Mesenchymal stem cell (in vitro differentiated cells and primary cell): ENCODE data around the gene MBD3.
A peak's percentile ranks its signal among the peaks of the same experiment; 100 is the strongest.

Experiments used
- DNase-seq: peaks from one replicate; pipeline ENCODE4 v3.0.0-alpha.2; 2013
- H2AFZ ChIP-seq: one replicate; pipeline ENCODE4 v1.6.1; 2013; ENCODE audit warnings: low read depth, mild to moderate bottlenecking, control low read depth, inconsistent platforms, low read length, moderate library complexity
- H2AK5ac ChIP-seq: 2 replicates; pipeline ENCODE4 v1.6.1; 2013; ENCODE audit warnings: low read length, moderate library complexity, mild to moderate bottlenecking, inconsistent platforms; ENCODE audit not compliant: severe bottlenecking
- H2BK120ac ChIP-seq: one replicate; pipeline ENCODE4 v1.6.1; 2013; ENCODE audit warnings: low read depth, mild to moderate bottlenecking, inconsistent platforms, low read length, moderate library complexity
- H2BK12ac ChIP-seq, 2 experiments: one replicate each; pipeline ENCODE4 v1.6.1; 2013; ENCODE audit warnings: inconsistent platforms in 2 of 2, low read length in 2 of 2, mild to moderate bottlenecking in 2 of 2, moderate library complexity in 2 of 2, control low read depth in 1 of 2
- H2BK15ac ChIP-seq: one replicate; pipeline ENCODE4 v1.6.1; 2013; ENCODE audit warnings: mild to moderate bottlenecking, low read depth, inconsistent platforms; ENCODE audit not compliant: poor library complexity, severe bottlenecking
- H2BK5ac ChIP-seq: 2 replicates; pipeline ENCODE4 v1.6.1; 2013; ENCODE audit warnings: low read depth, mild to moderate bottlenecking, low read length, control low read depth, inconsistent platforms; ENCODE audit not compliant: poor library complexity, severe bottlenecking
- H3K14ac ChIP-seq, 2 experiments: one replicate each; pipeline ENCODE4 v1.6.1; 2013; ENCODE audit warnings: inconsistent platforms in 2 of 2, low read length in 2 of 2, control low read depth in 1 of 2, mild to moderate bottlenecking in 1 of 2, moderate library complexity in 1 of 2
- H3K18ac ChIP-seq, 2 experiments: one replicate each; pipeline ENCODE4 v1.6.1; 2013; ENCODE audit warnings: inconsistent platforms in 2 of 2, low read length in 2 of 2, control low read depth in 1 of 2, low read depth in 1 of 2, mild to moderate bottlenecking in 1 of 2
- H3K23ac ChIP-seq, 2 experiments: one replicate each; pipeline ENCODE4 v1.6.1; 2013; ENCODE audit warnings: inconsistent platforms in 2 of 2, low read length in 2 of 2, mild to moderate bottlenecking in 2 of 2, moderate library complexity in 2 of 2, control low read depth in 1 of 2
- H3K27ac ChIP-seq: 2 replicates; pipeline ENCODE4 v1.5.1; 2013; ENCODE audit warnings: mild to moderate bottlenecking, moderate library complexity, low read length, control low read depth, inconsistent platforms; ENCODE audit not compliant: poor library complexity, severe bottlenecking
- H3K27me3 ChIP-seq, 2 experiments: 2 replicates each; pipeline versions ENCODE4 v1.6.1 to v1.7.0; 2013; ENCODE audit warnings: low read length in 2 of 2, mild to moderate bottlenecking in 2 of 2, moderate library complexity in 2 of 2, control low read depth in 1 of 2, inconsistent platforms in 1 of 2; ENCODE audit not compliant: control insufficient read depth in 1 of 2, insufficient read depth in 1 of 2
- H3K36me3 ChIP-seq, 2 experiments: 2 replicates each; pipeline versions ENCODE4 v1.6.1 to v1.7.0; 2013; ENCODE audit warnings: low read length in 2 of 2, control low read depth in 1 of 2, inconsistent platforms in 1 of 2, low read depth in 1 of 2, mild to moderate bottlenecking in 1 of 2; ENCODE audit not compliant: insufficient read depth in 2 of 2, control insufficient read depth in 1 of 2
- H3K4ac ChIP-seq, 2 experiments: one replicate each; pipeline ENCODE4 v1.6.1; 2013; ENCODE audit warnings: inconsistent platforms in 2 of 2, low read length in 2 of 2, mild to moderate bottlenecking in 2 of 2, moderate library complexity in 2 of 2, control low read depth in 1 of 2, low read depth in 1 of 2
- H3K4me1 ChIP-seq: 2 replicates; pipeline ENCODE4 v1.6.1; 2013; ENCODE audit warnings: low read depth, low read length, control low read depth; ENCODE audit not compliant: control insufficient read depth, insufficient read depth
- H3K4me2 ChIP-seq: 2 replicates; pipeline ENCODE4 v1.6.1; 2013; ENCODE audit warnings: low read length, mild to moderate bottlenecking, inconsistent platforms; ENCODE audit not compliant: poor library complexity, severe bottlenecking
- H3K4me3 ChIP-seq, 2 experiments: 2 replicates each; pipeline versions ENCODE4 v1.5.1 to v1.7.0; 2013; ENCODE audit warnings: low read length in 2 of 2, mild to moderate bottlenecking in 2 of 2, control low read depth in 1 of 2, low read depth in 1 of 2; ENCODE audit not compliant: insufficient read depth in 1 of 2
- H3K79me1 ChIP-seq: replicated peaks from 2 replicates; pipeline ENCODE4 v1.6.1; 2013; ENCODE audit warnings: mild to moderate bottlenecking, control low read depth, low read length, inconsistent platforms; ENCODE audit not compliant: poor library complexity, severe bottlenecking
- H3K9ac ChIP-seq: 2 replicates; pipeline ENCODE4 v1.7.0; 2013; ENCODE audit warnings: mild to moderate bottlenecking, low read length, moderate library complexity
- H3K9me3 ChIP-seq: 2 replicates; pipeline ENCODE4 v1.7.0; 2013; ENCODE audit warnings: mild to moderate bottlenecking, low read length; ENCODE audit not compliant: control insufficient read depth
- H4K8ac ChIP-seq: one replicate; pipeline ENCODE4 v1.6.1; 2013; ENCODE audit warnings: inconsistent platforms, mild to moderate bottlenecking, low read length, moderate library complexity
- H4K91ac ChIP-seq: one replicate; pipeline ENCODE4 v1.6.1; 2013; ENCODE audit warnings: mild to moderate bottlenecking, low read length, inconsistent platforms
- WGBS: methylation state at CpG from one replicate; pipeline ENCODE4 v1.1.7; 2013; ENCODE audit warnings: mixed read lengths; 5-methylcytosine and 5-hydroxymethylcytosine counted together

The MBD3 gene

GRCh38 chr19:1526066-1526778 is 66.4 kb downstream of the MBD3 start:
- Histone ChIP-seq H3K4ac (no peak overlapping the region), H4K8ac (no peak overlapping the region)

GRCh38 chr19:1525343-1525742 is 67.3 kb downstream of the MBD3 start:
- no peak overlapping the region for H4K91ac ChIP-seq
- H3K18ac ChIP-seq: no peak overlapping the region
- no peaks in the 10 kb centered on the region for H3K9me3 ChIP-seq
- H2BK5ac ChIP-seq: no peak overlapping the region
- no peaks in the 10 kb centered on the region for H3K79me1 ChIP-seq
- H2BK120ac ChIP-seq: no peak overlapping the region
- WGBS: 88% methylated on average over 31 of the region's 31 CpGs
- H3K27me3 ChIP-seq: peaks cover 34 to 62% of the 10 kb centered on the region in 2 experiments
- H3K27ac ChIP-seq: no peak overlapping the region
- no peak overlapping the region for H4K8ac ChIP-seq
- no peak overlapping the region for H2AK5ac ChIP-seq
- peaks cover 0 to 6% of the 10 kb centered on the region in 2 experiments for H3K36me3 ChIP-seq
- no peak overlapping the region for H2BK15ac ChIP-seq
- H3K23ac ChIP-seq: peak overlapping the region in 1 of 2 experiments; percentile 34
- H3K4me1 ChIP-seq: peaks cover 14% of the 10 kb centered on the region
- H2BK12ac ChIP-seq: peak overlapping the region in 1 of 2 experiments; percentile 40
- H3K14ac ChIP-seq: peak overlapping the region in 1 of 2 experiments; percentile 35
- DNase-seq: no peak
- no peak overlapping the region for H3K4ac ChIP-seq
- no peak overlapping the region for H3K9ac ChIP-seq
- peak overlapping the region in 1 of 2 experiments; percentile 18 for H3K4me3 ChIP-seq
- H2AFZ ChIP-seq: no peak overlapping the region
- no peak overlapping the region for H3K4me2 ChIP-seq

More at GRCh38 chr19:1526066-1526778, 66.4 kb downstream of the MBD3 start:
- 91% methylated on average over 28 of the region's 33 CpGs for WGBS
- H4K91ac ChIP-seq: no peak overlapping the region
- peaks cover 34 to 57% of the 10 kb centered on the region in 2 experiments for H3K27me3 ChIP-seq
- H2AK5ac ChIP-seq: no peak overlapping the region
- no peak overlapping the region for H2BK12ac ChIP-seq
- no peak overlapping the region for H3K9ac ChIP-seq
- H3K9me3 ChIP-seq: no peaks in the 10 kb centered on the region
- peaks cover 14% of the 10 kb centered on the region for H3K4me1 ChIP-seq
- H3K27ac ChIP-seq: no peak overlapping the region
- no peak overlapping the region for H2BK120ac ChIP-seq
- DNase-seq: no peak
- H2BK15ac ChIP-seq: no peak overlapping the region
- H3K4me2 ChIP-seq: no peak overlapping the region
- H3K14ac ChIP-seq: no peak overlapping the region
- H2AFZ ChIP-seq: no peak overlapping the region
- H3K18ac ChIP-seq: no peak overlapping the region
- H3K79me1 ChIP-seq: no peaks in the 10 kb centered on the region
- H3K36me3 ChIP-seq: peaks cover 0 to 6% of the 10 kb centered on the region in 2 experiments
- no peak overlapping the region for H3K4me3 ChIP-seq
- H3K23ac ChIP-seq: no peak overlapping the region
- H2BK5ac ChIP-seq: no peak overlapping the region

DNA sequence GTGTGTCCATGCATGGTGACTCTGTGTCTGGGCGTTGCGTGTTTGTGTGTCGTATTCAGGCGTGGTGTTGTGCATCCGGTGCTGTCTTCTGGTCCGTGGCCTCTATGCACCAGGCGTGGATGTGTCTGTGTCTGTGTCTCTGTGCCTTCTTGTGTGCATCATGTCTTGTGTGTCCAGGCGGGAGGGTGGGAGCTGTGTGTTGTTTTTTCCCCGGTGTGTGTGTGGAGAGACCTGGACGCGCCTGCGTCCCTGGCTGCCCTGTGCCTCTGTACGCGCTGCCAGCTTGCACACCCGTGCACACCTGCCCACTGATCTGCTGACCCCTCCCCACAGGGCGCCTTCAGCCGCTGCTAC is 67.7 kb downstream of the MBD3 start:
- Histone ChIP-seq H3K4me3 (peak overlapping the region in 1 of 2 experiments; percentile 4), H2BK120ac (no peak overlapping the region), H3K9me3 (no peaks in the 10 kb centered on the region), H4K91ac (no peak overlapping the region), H3K14ac (peak overlapping the region in 1 of 2 experiments; percentile 35), H3K4ac (no peak overlapping the region), H3K27ac (no peak overlapping the region), H4K8ac (no peak overlapping the region), H3K4me2 (no peak overlapping the region), H3K79me1 (no peaks in the 10 kb centered on the region), H2AFZ (no peak overlapping the region), H3K36me3 (peaks cover 0 to 6% of the 10 kb centered on the region in 2 experiments), H2AK5ac (no peak overlapping the region), H2BK12ac (peak overlapping the region in 1 of 2 experiments; percentile 40), H2BK5ac (no peak overlapping the region), H3K18ac (no peak overlapping the region), H3K9ac (no peak overlapping the region), H2BK15ac (no peak overlapping the region), H3K4me1 (peaks cover 14% of the 10 kb centered on the region), H3K23ac (peak overlapping the region in 1 of 2 experiments; percentile 34), H3K27me3 (peaks cover 34 to 62% of the 10 kb centered on the region in 2 experiments)
- 84% methylated on average over 17 of the region's 17 CpGs for whole genome bisulfite sequencing
- DNase-seq: no peak

GRCh38 chr19:1524287-1524971 is 68.2 kb downstream of the MBD3 start:
- Histone ChIP-seq H3K27me3 (peaks cover 34 to 60% of the 10 kb centered on the region in 2 experiments), H2AK5ac (no peak overlapping the region), H2BK120ac (no peak overlapping the region)

More at GRCh38 chr19:1524287-1524971, 68.2 kb downstream of the MBD3 start:
- H3K18ac ChIP-seq: no peak overlapping the region
- H3K9me3 ChIP-seq: no peaks in the 10 kb centered on the region
- H2BK5ac ChIP-seq: no peak overlapping the region
- no peak overlapping the region for H2AFZ ChIP-seq
- H3K79me1 ChIP-seq: no peaks in the 10 kb centered on the region
- H2BK12ac ChIP-seq: no peak overlapping the region
- no peak overlapping the region for H3K4ac ChIP-seq
- H3K14ac ChIP-seq: no peak overlapping the region
- peak overlapping the region in 1 of 2 experiments; percentile 34 for H3K23ac ChIP-seq
- peak overlapping the region in 1 of 2 experiments; percentile 4 for H3K4me3 ChIP-seq
- H4K8ac ChIP-seq: no peak overlapping the region
- DNase-seq: no peak
- peak overlapping the region; percentile 20 for H2BK15ac ChIP-seq
- H4K91ac ChIP-seq: no peak overlapping the region
- peaks cover 0 to 6% of the 10 kb centered on the region in 2 experiments for H3K36me3 ChIP-seq
- no peak overlapping the region for H3K4me2 ChIP-seq
- 29% methylated on average over 49 of the region's 49 CpGs for WGBS
- no peak overlapping the region for H3K27ac ChIP-seq
- H3K4me1 ChIP-seq: peaks cover 14% of the 10 kb centered on the region
- H3K9ac ChIP-seq: no peak overlapping the region
